ENCODE measurements around the gene CYB5D1.
"Not testable (repeated sequence)": the region's sequence is repeated elsewhere in the genome, so short reads cannot be mapped to it uniquely, and the experiment has no call there.

The CYB5D1 gene

GRCh38 chr17:7862692-7863437 is 5.1 kb downstream of the CYB5D1 start:
- H3K27me3 ChIP-seq (replicated peaks; ENCODE audit: control insufficient read depth, insufficient read depth, low read length) = no peaks in the 10 kb centered on the region
- peaks cover 3% of the 10 kb centered on the region for H3K36me3 ChIP-seq (ENCODE audit: control insufficient read depth, insufficient read depth, low read length)
- DNase-seq (ENCODE audit: extremely low read depth, insufficient read length) = no peak
- peak; percentile 71 for TF ChIP-seq CTCF (IDR thresholded peaks at IDR 0.05; ENCODE audit: insufficient read depth, low read length, poor library complexity, severe bottlenecking)
- no peak overlapping the region for H3K4me3 ChIP-seq (replicated peaks; ENCODE audit: low read depth, low read length)

GRCh38 chr17:7864384-7864783 is 6.6 kb downstream of the CYB5D1 start:
- H3K36me3 ChIP-seq (ENCODE audit: control insufficient read depth, insufficient read depth, low read length); H3K4me3 ChIP-seq (replicated peaks; ENCODE audit: low read depth, low read length); DNase-seq (ENCODE audit: extremely low read depth, insufficient read length); H3K27me3 ChIP-seq (replicated peaks; ENCODE audit: control insufficient read depth, insufficient read depth, low read length): not testable (repeated sequence)

GRCh38 chr17:7864995-7865650 is 7.3 kb downstream of the CYB5D1 start:
- H3K27me3 ChIP-seq (replicated peaks; ENCODE audit: control insufficient read depth, insufficient read depth, low read length) = no peaks in the 10 kb centered on the region
- no peak overlapping the region for H3K4me3 ChIP-seq (replicated peaks; ENCODE audit: low read depth, low read length)
- peaks cover 1% of the 10 kb centered on the region for H3K36me3 ChIP-seq (ENCODE audit: control insufficient read depth, insufficient read depth, low read length)
- no peak for TF ChIP-seq CTCF (IDR thresholded peaks at IDR 0.05; ENCODE audit: insufficient read depth, low read length, poor library complexity, severe bottlenecking)
- no peak for DNase-seq (ENCODE audit: extremely low read depth, insufficient read length)

- Histone ChIP-seq H3K27me3 (replicated peaks; ENCODE audit: control insufficient read depth, insufficient read depth, low read length) (no peaks in the 10 kb centered on the region), H3K36me3 (ENCODE audit: control insufficient read depth, insufficient read depth, low read length) (no peaks in the 10 kb centered on the region; the same call in 1 of the 2 replicates)
- no peak for DNase-seq (ENCODE audit: extremely low read depth, insufficient read length)
Measured at GRCh38 chr17:7867881-7868329, 10.1 kb downstream of the CYB5D1 start.

GRCh38 chr17:7873051-7873450 is 15.2 kb downstream of the CYB5D1 start:
- Histone ChIP-seq H3K36me3 (ENCODE audit: control insufficient read depth, insufficient read depth, low read length) (no peaks in the 10 kb centered on the region; the same call in 1 of the 2 replicates), H3K4me3 (replicated peaks; ENCODE audit: low read depth, low read length) (no peak overlapping the region), H3K27me3 (replicated peaks; ENCODE audit: control insufficient read depth, insufficient read depth, low read length) (no peaks in the 10 kb centered on the region)
- no peak for TF ChIP-seq CTCF (IDR thresholded peaks at IDR 0.05; ENCODE audit: insufficient read depth, low read length, poor library complexity, severe bottlenecking)
- no peak for DNase-seq (ENCODE audit: extremely low read depth, insufficient read length)

More at GRCh38 chr17:7867881-7868329, 10.1 kb downstream of the CYB5D1 start:
- no peak overlapping the region for H3K4me3 ChIP-seq (replicated peaks; ENCODE audit: low read depth, low read length)
- no peak for TF ChIP-seq CTCF (IDR thresholded peaks at IDR 0.05; ENCODE audit: insufficient read depth, low read length, poor library complexity, severe bottlenecking)

GRCh38 chr17:7875804-7876370 is 18.1 kb downstream of the CYB5D1 start:
- peaks cover 2% of the 10 kb centered on the region; the same call in 1 of the 2 replicates for H3K36me3 ChIP-seq (ENCODE audit: control insufficient read depth, insufficient read depth, low read length)
- TF ChIP-seq CTCF (IDR thresholded peaks at IDR 0.05; ENCODE audit: insufficient read depth, low read length, poor library complexity, severe bottlenecking) = no peak

More at GRCh38 chr17:7875804-7876370, 18.1 kb downstream of the CYB5D1 start:
- Histone ChIP-seq H3K4me3 (replicated peaks; ENCODE audit: low read depth, low read length) (no peak overlapping the region), H3K27me3 (replicated peaks; ENCODE audit: control insufficient read depth, insufficient read depth, low read length) (no peaks in the 10 kb centered on the region)
- no peak for DNase-seq (ENCODE audit: extremely low read depth, insufficient read length)

Measured in GM06990 (cell line).